HCT116 (cell line): Measurements from ENCODE around the gene PLOD2.

ENCODE experiments used
- CBX3 ChIP-seq: IDR thresholded peaks from 2 replicates; pipeline ENCODE4 v1.6.1; 2012; ENCODE audit warnings: low read depth
- CTCF ChIP-seq, 3 experiments: fragments of 200-600 bp in 1 of 3; sonication (generic) in 1 of 3; IDR thresholded peaks in 2 of 3; conservative IDR thresholded peaks in 1 of 3; 2 replicates each; pipeline ENCODE4 v1.5.1; 2012 to 2017; ENCODE audit warnings: low read depth in 2 of 3, low read length in 2 of 3, antibody characterized with exemption in 1 of 3, borderline replicate concordance in 1 of 3, control low read depth in 1 of 3, mild to moderate bottlenecking in 1 of 3, mixed read lengths in 1 of 3, mixed run types in 1 of 3, moderate library complexity in 1 of 3; ENCODE audit not compliant: insufficient read depth in 1 of 3
- POLR2A ChIP-seq: IDR thresholded peaks from 2 replicates; pipeline ENCODE4 v1.7.0; 2011; ENCODE audit warnings: borderline replicate concordance; ENCODE audit not compliant: insufficient read depth, insufficient read length; ENCODE audit errors: extremely low read depth
- SIN3A ChIP-seq: IDR thresholded peaks from 2 replicates; pipeline ENCODE4 v1.6.1; 2012; ENCODE audit warnings: low read depth
- SRF ChIP-seq: IDR thresholded peaks from 2 replicates; pipeline ENCODE4 v1.6.1; 2012; ENCODE audit warnings: low read depth
- ZFX ChIP-seq: fragments of 450-650 bp; IDR thresholded peaks from 2 replicates; pipeline ENCODE4 v1.6.1; 2017

GRCh38 chr3:146172586-146172985 lies 11.6 kb upstream of the PLOD2 start:
- TF ChIP-seq CTCF (IDR thresholded peaks at IDR 0.05 in 2 of 3, conservative IDR thresholded peaks at IDR 0.05 in 1 of 3; ENCODE audit: borderline replicate concordance in 1 of 3, insufficient read depth in 1 of 3, low read depth in 2 of 3, low read length in 2 of 3) = no peak
- TF ChIP-seq ZFX = no peak
- no peak for TF ChIP-seq POLR2A
- TF ChIP-seq SIN3A = no peak
- TF ChIP-seq CBX3 = no peak
- no peak for TF ChIP-seq SRF
